ENCODE data around the gene ZNF80. TPM values are rescaled to one million over a fixed set of nuclear protein-coding genes. Genes with fewer than 3 reads are reported as not detected.

ZNF80 gene
- total RNA-seq, 1 donor from 2014 or later: not detected

DNA sequence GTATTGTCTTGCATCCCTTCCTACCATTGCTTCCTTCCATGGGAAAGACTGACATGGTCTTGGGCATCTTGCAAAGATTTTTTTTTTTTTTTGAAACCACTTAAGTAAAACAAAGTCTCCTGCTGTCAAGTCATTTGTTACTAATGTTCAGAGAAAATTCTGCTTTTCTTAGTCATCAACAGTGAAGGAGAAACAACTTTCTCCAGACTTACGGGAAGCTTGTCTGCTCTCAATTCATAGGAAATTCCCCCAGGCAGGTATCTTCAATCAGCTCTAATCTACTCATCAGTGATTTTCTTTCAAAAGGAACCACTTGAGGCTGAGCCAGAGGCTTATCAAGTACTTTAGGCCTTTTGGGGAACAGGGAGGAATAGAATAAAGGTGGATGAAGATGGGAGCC is 42.6 kb downstream of the ZNF80 start:
- Histone ChIP-seq H3K4me3 (ENCODE audit: low read depth, low read length) (no peak overlapping the region), H3K36me3 (ENCODE audit: control insufficient read depth, insufficient read depth, low read length) (no peaks in the 10 kb centered on the region), H3K27me3 (ENCODE audit: control insufficient read depth, insufficient read depth, low read length) (no peaks in the 10 kb centered on the region)
- FAIRE-seq (no peak), DNase-seq (ENCODE audit: low read depth) (no peak)
- TF ChIP-seq, protein P1, sequence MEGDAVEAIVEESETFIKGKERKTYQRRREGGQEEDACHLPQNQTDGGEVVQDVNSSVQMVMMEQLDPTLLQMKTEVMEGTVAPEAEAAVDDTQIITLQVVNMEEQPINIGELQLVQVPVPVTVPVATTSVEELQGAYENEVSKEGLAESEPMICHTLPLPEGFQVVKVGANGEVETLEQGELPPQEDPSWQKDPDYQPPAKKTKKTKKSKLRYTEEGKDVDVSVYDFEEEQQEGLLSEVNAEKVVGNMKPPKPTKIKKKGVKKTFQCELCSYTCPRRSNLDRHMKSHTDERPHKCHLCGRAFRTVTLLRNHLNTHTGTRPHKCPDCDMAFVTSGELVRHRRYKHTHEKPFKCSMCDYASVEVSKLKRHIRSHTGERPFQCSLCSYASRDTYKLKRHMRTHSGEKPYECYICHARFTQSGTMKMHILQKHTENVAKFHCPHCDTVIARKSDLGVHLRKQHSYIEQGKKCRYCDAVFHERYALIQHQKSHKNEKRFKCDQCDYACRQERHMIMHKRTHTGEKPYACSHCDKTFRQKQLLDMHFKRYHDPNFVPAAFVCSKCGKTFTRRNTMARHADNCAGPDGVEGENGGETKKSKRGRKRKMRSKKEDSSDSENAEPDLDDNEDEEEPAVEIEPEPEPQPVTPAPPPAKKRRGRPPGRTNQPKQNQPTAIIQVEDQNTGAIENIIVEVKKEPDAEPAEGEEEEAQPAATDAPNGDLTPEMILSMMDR (IDR thresholded peaks at IDR 0.05; ENCODE audit: insufficient read depth, low read length, severe bottlenecking): no peak

DNA sequence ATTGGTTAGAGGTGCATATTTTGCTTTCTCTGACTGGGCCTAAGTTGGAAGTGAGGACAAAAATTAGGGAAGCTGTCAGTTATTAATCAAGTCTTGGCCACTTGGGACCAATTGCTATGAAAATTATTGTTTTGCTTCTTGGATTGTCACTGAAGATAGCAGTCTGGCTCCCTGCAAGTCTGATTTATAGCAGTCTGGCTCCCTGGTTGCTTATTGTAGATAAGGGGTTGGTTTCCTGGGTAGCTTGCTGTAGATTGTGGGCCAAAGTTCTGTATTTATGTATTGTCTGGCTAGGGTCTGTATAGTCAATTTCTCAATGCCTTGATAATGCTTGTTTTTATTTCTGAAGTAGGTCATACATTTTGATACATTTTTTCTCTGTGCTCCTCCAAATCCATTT is 45.2 kb downstream of the ZNF80 start:
- FAIRE-seq (no peak), DNase-seq (ENCODE audit: low read depth) (no peak)
- no peaks in the 10 kb centered on the region for H3K27me3 ChIP-seq (ENCODE audit: control insufficient read depth, insufficient read depth, low read length)
- no peak overlapping the region for H3K4me3 ChIP-seq (ENCODE audit: low read depth, low read length)
- H3K36me3 ChIP-seq (ENCODE audit: control insufficient read depth, insufficient read depth, low read length): no peaks in the 10 kb centered on the region
- TF ChIP-seq, protein P1 (IDR thresholded peaks at IDR 0.05; ENCODE audit: insufficient read depth, low read length, severe bottlenecking): no peak

DNA sequence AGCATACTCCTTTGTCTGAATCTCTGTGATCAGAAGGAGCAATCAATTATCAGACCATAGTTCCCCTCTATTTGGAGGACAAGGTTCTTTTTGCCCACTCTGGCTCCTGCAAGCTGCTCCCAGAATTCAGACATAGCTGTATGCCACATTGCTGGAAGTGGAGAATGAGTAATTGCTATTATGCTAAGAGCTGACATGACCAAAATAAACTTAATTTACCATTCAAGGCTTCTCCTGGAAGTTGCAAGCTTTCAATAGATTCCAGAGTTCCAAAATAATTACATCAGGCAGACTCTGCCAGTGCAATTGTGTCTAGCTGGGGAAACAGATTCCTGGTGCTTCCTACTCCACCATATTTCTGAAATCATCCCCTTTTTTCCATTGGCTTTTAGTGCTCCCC is 50.9 kb downstream of the ZNF80 start:
- DNase-seq (ENCODE audit: low read depth) (no peak), FAIRE-seq (no peak)
- no peaks in the 10 kb centered on the region for H3K36me3 ChIP-seq (ENCODE audit: control insufficient read depth, insufficient read depth, low read length)
- no peak overlapping the region for H3K4me3 ChIP-seq (ENCODE audit: low read depth, low read length)
- H3K27me3 ChIP-seq (ENCODE audit: control insufficient read depth, insufficient read depth, low read length): no peaks in the 10 kb centered on the region
- TF ChIP-seq, protein P1 (IDR thresholded peaks at IDR 0.05; ENCODE audit: insufficient read depth, low read length, severe bottlenecking): no peak

Other genes starting within 250 kb of the ZNF80 start
- gene CCDC191, start 181.1 kb downstream of the ZNF80 start, total RNA-seq: 1.6 and 1.9 TPM in 2 replicates
- 18.9 and 20.5 TPM in 2 replicates for gene QTRT2, start 180.8 kb downstream of the ZNF80 start, total RNA-seq
- gene DRD3, start 58.5 kb downstream of the ZNF80 start, total RNA-seq: not detected in 2 replicates
- gene TIGIT, start 56.5 kb upstream of the ZNF80 start, total RNA-seq: not detected in 2 replicates